Memory B cell (primary cell): ENCODE results near the gene DNAJB2.
A peak's percentile ranks its signal among the peaks of the same experiment; 100 is the strongest.

Source experiments
- ATAC-seq: fragments of 150-1000 bp; cut with Tn5 transposase; 2 replicates; pipeline ENCODE4 v1.10.0; 2021; ENCODE audit warnings: low read depth, mild to moderate bottlenecking, moderate library complexity
- DNase-seq, 2 donors: peaks; one replicate each; pipeline ENCODE4 v3.0.0; 2022; ENCODE audit warnings: low spot score in 2 of 2
- H3K27ac Mint-ChIP-seq: one replicate; pipeline ENCODE4 v1.8.0; 2022; ENCODE audit warnings: mild to moderate bottlenecking, moderate library complexity, mixed read lengths
- H3K27me3 Mint-ChIP-seq: one replicate; pipeline ENCODE4 v1.8.0; 2022; ENCODE audit warnings: mixed read lengths
- H3K36me3 Mint-ChIP-seq: one replicate; pipeline ENCODE4 v1.8.0; 2022; ENCODE audit warnings: mild to moderate bottlenecking, mixed read lengths
- H3K4me1 Mint-ChIP-seq: one replicate; pipeline ENCODE4 v1.8.0; 2022; ENCODE audit warnings: mixed read lengths
- H3K4me3 Mint-ChIP-seq: one replicate; pipeline ENCODE4 v1.8.0; 2022; ENCODE audit warnings: mild to moderate bottlenecking, moderate library complexity, mixed read lengths
- H3K9me3 Mint-ChIP-seq: one replicate; pipeline ENCODE4 v1.8.0; 2022; ENCODE audit warnings: mixed read lengths

Gene DNAJB2

DNA sequence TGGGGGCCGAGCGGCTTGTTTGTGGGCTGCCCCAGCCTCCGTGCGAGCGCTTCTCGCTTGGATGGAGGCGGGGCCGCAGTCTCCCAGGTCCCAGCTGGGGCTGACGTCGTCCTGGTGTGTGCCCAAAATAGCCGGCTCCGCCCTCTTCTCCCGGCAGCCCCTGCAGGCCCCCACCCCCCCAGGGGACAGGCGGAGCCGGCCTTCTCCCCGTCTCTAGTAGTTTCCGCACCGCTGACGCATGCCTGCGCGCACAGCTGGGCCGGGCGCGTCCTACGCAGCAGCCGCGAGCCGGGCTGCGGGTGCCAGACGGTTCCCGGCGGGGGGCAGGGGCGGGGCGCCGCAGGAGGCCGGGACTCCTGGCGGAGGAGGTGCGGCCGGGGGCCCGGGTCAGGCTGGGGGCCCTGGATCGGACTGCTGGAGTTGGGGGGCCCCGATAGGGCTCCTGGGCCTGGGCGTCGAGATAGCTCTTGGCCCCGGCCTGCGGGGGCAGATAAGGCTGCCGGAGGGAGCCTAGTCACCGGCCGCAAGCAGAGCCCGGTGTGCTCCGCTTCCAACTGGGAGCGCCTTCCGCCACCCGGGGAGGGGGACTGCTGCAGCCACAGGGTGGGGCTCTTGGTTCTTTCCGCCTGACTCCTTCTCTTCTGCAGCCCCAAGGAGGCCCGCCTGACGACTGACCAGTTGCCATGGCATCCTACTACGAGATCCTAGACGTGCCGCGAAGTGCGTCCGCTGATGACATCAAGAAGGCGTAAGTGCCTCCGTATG, at the start of gene DNAJB2:
Gene DNAJB2, plus strand, starts transcription at position 216 of the 765 bp plus-strand sequence. Its CDS starts 468 bp downstream, at position 684.
- DNase-seq, result peak; percentile 95 to 99
- H3K4me1 Mint-ChIP-seq, result peaks cover 36% of the 10 kb centered on the region
- H3K36me3 Mint-ChIP-seq, result peaks cover 14% of the 10 kb centered on the region
- peak within 1 kb of the TSS; percentile 97 for H3K27ac Mint-ChIP-seq
- peak within 1 kb of the TSS; percentile 94 for H3K4me3 Mint-ChIP-seq
- no peaks in the 10 kb centered on the region for H3K9me3 Mint-ChIP-seq
- H3K27me3 Mint-ChIP-seq, result no peaks in the 10 kb centered on the region
- peak; percentile 71 for ATAC-seq

DNA sequence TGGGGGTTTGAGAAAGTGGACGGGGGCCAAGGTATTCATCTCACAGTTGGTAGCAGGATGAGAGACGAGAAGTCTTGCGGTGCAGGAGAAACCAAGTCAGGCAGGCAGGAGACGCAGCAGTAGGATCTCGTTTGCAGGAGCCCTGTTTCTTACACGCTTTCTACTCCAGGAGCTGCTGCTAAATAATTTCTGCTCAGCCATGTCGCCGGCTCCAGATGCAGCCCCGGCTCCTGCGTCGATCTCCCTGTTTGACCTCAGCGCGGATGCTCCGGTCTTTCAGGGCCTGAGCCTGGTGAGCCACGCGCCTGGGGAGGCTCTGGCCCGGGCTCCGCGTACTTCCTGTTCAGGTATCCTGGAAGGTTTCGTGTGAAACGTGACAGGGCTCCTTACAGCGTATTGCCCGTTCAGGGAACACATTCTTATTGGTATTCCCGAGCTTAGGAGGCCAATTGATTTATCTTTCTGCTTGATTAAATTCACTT, 49.1 kb upstream of the DNAJB2 start:
- no peaks in the 10 kb centered on the region for H3K9me3 Mint-ChIP-seq
- DNase-seq, result no peak
- H3K4me1 Mint-ChIP-seq, result peaks cover 30% of the 10 kb centered on the region
- peaks cover 28% of the 10 kb centered on the region for H3K36me3 Mint-ChIP-seq
- H3K4me3 Mint-ChIP-seq, result peak overlapping the region; percentile 97
- peak overlapping the region; percentile 96 for H3K27ac Mint-ChIP-seq
- no peaks in the 10 kb centered on the region for H3K27me3 Mint-ChIP-seq
- ATAC-seq, result no peak

DNA sequence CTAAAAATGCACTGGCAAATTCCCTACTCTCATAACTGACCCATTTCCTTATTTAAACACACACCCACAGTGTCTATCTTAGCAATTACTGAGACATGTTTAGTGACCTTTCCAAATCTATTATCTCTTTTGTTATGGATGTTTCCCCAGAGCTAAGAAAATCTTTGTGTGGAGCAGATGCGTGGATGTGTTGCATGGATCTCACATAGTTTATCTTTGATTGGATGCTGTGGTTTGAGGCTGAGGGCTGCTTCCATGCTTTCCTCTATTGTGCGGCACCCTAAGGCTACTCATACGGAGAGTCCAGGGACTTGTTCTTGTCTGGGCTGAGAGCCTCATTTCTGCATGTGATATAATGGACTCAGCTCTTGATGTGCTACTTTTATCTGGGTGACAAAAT, 44.8 kb upstream of the DNAJB2 start:
- no peak for ATAC-seq
- Mint-ChIP-seq H3K4me3 (no peak overlapping the region), H3K36me3 (peaks cover 34% of the 10 kb centered on the region), H3K9me3 (no peaks in the 10 kb centered on the region), H3K27ac (no peak overlapping the region), H3K27me3 (no peaks in the 10 kb centered on the region), H3K4me1 (peaks cover 21% of the 10 kb centered on the region)
- no peak for DNase-seq

DNA sequence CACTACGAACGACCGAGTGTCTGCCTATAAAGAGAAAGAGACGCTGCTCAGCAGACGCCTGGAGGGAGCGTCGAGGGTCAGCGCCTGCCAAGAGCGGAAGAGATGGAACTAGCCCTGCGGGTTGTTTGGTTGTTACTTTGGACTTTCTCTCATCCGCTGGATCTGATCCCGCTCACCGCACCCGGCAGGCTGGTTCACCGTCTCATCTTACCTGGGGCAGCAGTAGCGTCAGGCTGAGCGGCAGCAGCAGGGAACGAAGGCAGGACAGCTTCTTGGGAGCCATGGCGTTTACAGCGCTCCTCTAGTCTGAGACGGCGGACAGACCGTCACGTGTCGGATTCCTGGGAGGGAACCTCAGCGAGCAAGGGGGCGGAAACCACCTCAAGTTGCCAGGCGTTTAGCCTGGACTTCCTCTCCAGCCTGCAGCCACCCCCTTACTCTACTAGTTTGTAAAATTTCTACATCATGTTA, 35.8 kb upstream of the DNAJB2 start:
- H3K4me1 Mint-ChIP-seq, result peaks cover 21% of the 10 kb centered on the region
- peak overlapping the region; percentile 28 for H3K4me3 Mint-ChIP-seq
- peaks cover 5% of the 10 kb centered on the region for H3K36me3 Mint-ChIP-seq
- no peaks in the 10 kb centered on the region for H3K27me3 Mint-ChIP-seq
- H3K27ac Mint-ChIP-seq, result no peak overlapping the region
- no peak for ATAC-seq
- H3K9me3 Mint-ChIP-seq, result no peaks in the 10 kb centered on the region
- no peak for DNase-seq

DNA sequence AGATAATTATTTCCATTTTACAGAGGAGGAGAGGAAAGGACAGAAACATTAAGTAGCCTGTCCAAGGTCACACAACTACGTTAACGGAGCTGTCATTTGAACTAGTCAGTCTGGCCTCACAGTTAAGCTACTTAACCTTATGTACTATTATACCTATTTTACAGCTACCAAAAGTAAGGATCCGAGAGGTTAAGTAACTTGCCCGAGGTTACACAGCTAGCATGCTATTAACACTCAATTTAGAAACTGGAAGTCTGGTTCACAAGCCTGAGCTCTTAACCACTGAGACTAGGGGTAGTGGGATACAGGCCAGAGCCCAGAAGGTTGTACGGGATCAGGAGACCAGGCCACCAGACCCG, 34.4 kb upstream of the DNAJB2 start:
- Mint-ChIP-seq H3K9me3 (no peaks in the 10 kb centered on the region), H3K27ac (peak overlapping the region; percentile 93), H3K36me3 (peaks cover 9% of the 10 kb centered on the region), H3K27me3 (no peaks in the 10 kb centered on the region), H3K4me3 (peak overlapping the region; percentile 88), H3K4me1 (peaks cover 32% of the 10 kb centered on the region)
- DNase-seq (no peak), ATAC-seq (no peak)

DNA sequence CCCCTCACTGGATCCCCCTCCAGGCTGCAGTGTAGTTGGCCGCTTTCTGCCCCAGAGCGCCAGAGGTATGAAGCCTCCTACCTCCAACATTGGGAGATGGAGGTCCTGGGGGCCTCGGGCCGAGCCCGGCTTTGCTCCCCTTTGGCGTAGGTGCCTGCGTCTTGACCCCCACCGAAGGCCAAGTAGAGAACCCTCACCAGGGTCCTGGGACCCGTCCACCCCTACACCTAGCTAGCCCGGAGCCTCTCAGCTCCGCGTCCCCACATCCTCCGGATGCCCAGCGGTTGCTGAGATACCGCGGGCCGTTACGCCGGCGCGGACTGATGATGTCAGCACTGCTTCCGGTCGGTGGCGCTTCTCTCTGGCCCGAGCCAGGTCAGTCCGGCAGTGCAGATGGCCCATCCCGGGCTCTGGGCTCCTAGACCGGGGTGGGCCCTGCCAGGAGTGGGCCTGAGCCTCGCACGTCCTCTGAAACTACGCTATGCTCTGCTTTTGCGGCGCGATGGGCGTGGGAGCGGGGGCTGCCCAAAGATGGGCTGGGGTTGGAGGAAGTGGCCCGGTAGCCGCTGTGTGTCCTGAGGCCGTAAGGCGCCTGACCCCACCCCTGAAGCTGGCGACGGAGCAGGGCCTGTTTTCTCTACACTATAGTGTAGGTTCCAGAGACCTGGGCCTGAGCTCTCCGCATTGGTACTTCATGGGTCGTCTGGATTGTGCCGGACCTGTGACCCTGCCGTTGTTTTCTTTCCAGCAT, 33.8 kb upstream of the DNAJB2 start, which contains the start of the genes GLB1L and STK16:
Gene GLB1L, minus strand, starts transcription at position 297 of the 751 bp plus-strand sequence. CDS start 1,871 bp downstream, outside the sequence.
Gene STK16, plus strand, starts transcription at position 332 of the 751 bp plus-strand sequence. CDS start 521 bp downstream, outside the sequence.
- ATAC-seq (peak; percentile 84), DNase-seq (peak; percentile 83 to 91)
- H3K4me1 Mint-ChIP-seq, result peaks cover 38% of the 10 kb centered on the region
- peak within 1 kb of the TSS; percentile 93 for H3K27ac Mint-ChIP-seq
- H3K9me3 Mint-ChIP-seq, result no peaks in the 10 kb centered on the region
- no peaks in the 10 kb centered on the region for H3K27me3 Mint-ChIP-seq
- peak within 1 kb of the TSS; percentile 88 for H3K4me3 Mint-ChIP-seq
- peaks cover 11% of the 10 kb centered on the region for H3K36me3 Mint-ChIP-seq

DNA sequence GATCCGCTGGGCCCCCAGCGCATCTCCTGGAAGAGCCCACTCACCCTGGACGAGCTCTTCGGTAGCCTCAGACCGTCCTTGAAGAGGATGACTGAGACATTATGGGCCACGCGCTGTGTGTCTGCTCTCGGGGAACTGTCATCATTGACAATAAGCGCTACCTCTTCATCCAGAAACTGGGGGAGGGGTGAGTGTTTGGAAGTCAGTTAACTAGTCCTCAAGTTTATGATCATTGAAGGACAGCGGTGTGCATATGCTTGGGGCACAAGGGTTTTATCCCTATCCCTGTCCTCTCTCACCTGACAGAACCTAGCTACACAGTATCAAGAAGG, 33.3 kb upstream of the DNAJB2 start:
- Mint-ChIP-seq H3K4me1 (peaks cover 43% of the 10 kb centered on the region), H3K27me3 (no peaks in the 10 kb centered on the region), H3K9me3 (no peaks in the 10 kb centered on the region), H3K4me3 (peak overlapping the region; percentile 88), H3K27ac (peak overlapping the region; percentile 93), H3K36me3 (peaks cover 14% of the 10 kb centered on the region)
- DNase-seq (no peak), ATAC-seq (no peak)

DNA sequence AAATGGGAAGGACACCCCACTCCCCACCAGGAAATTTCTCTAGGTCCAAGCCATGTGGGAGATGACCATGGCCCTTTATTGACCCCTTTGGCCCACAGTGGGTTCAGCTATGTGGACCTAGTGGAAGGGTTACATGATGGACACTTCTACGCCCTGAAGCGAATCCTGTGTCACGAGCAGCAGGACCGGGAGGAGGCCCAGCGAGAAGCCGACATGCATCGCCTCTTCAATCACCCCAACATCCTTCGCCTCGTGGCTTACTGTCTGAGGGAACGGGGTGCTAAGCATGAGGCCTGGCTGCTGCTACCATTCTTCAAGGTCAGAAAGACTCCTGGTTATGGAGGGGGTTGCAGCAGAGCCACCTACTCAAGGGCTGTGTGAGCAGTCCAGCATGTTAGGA, 32.6 kb upstream of the DNAJB2 start:
- Mint-ChIP-seq H3K27me3 (no peaks in the 10 kb centered on the region), H3K36me3 (peaks cover 18% of the 10 kb centered on the region), H3K27ac (peak overlapping the region; percentile 93), H3K4me1 (peaks cover 50% of the 10 kb centered on the region), H3K9me3 (no peaks in the 10 kb centered on the region), H3K4me3 (peak overlapping the region; percentile 41)
- no peak for DNase-seq
- no peak for ATAC-seq

DNA sequence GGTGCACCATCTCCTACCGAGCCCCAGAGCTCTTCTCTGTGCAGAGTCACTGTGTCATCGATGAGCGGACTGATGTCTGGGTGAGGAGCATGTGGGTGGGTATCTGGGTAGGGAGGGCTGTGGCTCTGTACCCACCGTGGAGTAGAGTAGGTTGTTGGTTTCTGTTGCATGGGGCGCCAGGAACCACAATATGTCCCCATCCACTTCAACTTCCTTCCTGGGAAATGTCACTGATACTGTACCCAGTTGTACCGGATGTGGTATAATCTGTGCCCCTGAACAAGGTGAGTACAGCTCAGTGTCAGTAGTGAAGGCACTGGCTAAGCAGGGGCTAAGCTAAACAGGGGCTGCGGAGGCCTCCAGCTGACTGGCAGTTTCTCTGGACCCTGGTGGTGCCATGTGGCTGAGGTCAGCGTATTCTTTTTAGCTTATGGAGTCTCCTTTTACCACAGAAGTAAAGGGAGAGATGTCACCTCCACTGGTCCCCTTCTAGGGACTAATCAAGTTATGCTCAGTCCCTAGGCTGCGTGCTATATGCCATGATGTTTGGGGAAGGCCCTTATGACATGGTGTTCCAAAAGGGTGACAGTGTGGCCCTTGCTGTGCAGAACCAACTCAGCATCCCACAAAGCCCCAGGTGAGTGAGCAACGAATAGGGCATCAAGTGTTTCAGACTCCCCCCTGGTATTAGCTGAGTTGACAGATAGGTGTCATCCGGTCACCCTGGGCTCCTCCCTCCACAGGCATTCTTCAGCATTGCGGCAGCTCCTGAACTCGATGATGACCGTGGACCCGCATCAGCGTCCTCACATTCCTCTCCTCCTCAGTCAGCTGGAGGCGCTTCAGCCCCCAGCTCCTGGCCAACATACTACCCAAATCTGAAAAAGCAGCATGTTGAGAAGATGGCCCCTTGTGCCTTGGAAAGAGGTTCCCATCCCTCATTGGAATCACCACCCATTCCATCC, 31.2 kb upstream of the DNAJB2 start:
- DNase-seq (no peak), ATAC-seq (peak; percentile 48)
- peaks cover 59% of the 10 kb centered on the region for H3K4me1 Mint-ChIP-seq
- H3K36me3 Mint-ChIP-seq, result peaks cover 22% of the 10 kb centered on the region
- H3K27me3 Mint-ChIP-seq, result no peaks in the 10 kb centered on the region
- H3K27ac Mint-ChIP-seq, result peak overlapping the region; percentile 85
- no peaks in the 10 kb centered on the region for H3K9me3 Mint-ChIP-seq
- H3K4me3 Mint-ChIP-seq, result peak overlapping the region; percentile 82

DNA sequence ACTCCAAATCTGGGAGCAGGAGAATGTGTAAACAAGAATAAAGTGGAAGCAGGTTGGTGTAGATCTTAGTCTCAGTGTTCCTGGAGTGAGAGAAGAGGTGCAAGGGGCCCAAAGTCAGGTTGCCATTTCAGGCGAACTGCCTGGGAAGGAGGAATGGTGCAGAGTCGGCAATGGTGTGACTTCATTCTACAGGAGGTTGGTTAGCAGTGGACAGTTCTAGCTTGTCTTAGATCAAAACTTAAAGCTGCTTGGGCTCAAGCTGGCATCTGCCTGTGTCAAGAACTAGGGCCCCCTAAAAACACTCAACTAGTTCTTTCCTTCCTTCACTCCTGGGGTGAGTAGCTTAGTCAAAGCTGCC, 30.3 kb upstream of the DNAJB2 start:
- H3K4me1 Mint-ChIP-seq, result peaks cover 59% of the 10 kb centered on the region
- no peaks in the 10 kb centered on the region for H3K27me3 Mint-ChIP-seq
- H3K9me3 Mint-ChIP-seq, result no peaks in the 10 kb centered on the region
- peak overlapping the region; percentile 82 for H3K4me3 Mint-ChIP-seq
- peaks cover 22% of the 10 kb centered on the region for H3K36me3 Mint-ChIP-seq
- no peak for ATAC-seq
- no peak for DNase-seq
- H3K27ac Mint-ChIP-seq, result peak overlapping the region; percentile 85

DNA sequence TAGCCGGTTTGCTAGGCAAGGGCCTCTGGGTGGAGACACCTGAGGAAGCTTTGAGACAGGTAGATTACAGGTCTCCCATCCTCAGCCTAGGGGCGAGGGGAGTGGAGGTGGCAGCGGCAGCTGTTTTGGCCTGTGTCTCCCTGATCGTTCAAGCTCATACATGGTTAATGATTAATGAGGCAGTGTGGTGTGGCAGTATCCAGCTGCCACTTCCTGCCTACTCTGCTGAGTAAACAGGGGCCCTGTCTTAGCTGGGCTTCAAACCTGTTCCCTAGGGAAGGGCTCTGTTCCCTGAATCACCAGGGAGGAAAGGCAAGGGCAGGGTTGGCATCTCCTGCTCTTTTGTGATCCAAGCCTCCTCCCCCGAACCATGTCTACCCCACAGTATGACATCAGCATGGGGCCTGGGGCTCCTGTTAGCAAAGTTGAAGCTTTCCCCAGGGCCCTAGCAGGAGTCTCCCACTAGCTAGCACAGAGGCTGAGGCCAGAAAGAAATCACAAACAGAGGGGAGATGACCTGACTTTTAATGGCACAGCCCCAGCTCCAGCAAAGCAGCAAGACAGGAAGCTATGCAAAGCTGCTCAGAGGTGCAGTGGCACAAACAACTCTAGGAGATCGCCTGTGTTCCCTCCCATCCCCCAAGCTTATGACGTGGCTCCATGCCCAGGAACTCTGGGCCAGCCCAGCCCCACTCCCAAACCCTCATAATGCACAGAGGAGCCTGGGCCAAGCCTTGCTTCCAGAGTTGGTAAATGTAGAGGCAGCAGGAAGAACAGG, 29.8 kb upstream of the DNAJB2 start:
- Mint-ChIP-seq H3K27ac (peak overlapping the region; percentile 85), H3K9me3 (no peaks in the 10 kb centered on the region), H3K27me3 (no peaks in the 10 kb centered on the region), H3K4me3 (peak overlapping the region; percentile 82), H3K4me1 (peaks cover 59% of the 10 kb centered on the region), H3K36me3 (peaks cover 22% of the 10 kb centered on the region)
- ATAC-seq (peak; percentile 8), DNase-seq (no peak)

DNA sequence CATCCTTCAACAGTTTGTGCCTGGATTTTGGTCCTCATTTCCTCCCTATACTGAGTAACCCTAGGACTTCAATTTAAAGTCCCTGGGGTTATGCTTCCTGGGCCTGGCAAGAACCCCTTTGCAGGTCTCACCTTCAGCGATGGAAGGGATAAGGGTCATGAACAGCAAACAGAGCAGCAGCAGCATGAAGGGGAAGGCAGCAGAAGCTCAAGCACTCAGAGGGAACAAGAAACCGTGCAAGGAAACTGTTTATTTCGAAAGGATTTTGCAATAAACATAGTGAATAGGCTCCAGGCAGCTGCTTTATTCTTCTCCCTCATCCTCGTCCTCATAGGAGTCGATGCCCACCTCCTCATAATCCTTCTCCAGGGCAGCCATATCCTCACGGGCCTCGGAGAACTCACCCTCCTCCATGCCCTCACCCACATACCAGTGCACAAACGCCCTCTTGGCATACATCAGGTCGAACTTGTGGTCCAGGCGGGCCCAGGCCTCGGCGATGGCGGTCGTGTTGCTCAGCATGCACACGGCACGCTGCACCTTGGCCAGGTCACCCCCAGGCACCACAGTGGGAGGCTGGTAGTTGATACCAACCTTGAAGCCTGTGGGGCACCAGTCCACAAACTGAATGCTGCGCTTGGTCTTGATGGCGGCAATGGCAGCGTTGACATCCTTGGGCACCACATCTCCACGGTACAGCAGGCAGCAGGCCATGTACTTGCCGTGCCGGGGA, 29.0 kb upstream of the DNAJB2 start:
- Mint-ChIP-seq H3K36me3 (peaks cover 22% of the 10 kb centered on the region), H3K27ac (peak overlapping the region; percentile 85)

More for the DNA sequence above, 29.0 kb upstream of the DNAJB2 start:
- H3K4me3 Mint-ChIP-seq, result peak overlapping the region; percentile 82
- ATAC-seq, result no peak
- H3K4me1 Mint-ChIP-seq, result peaks cover 63% of the 10 kb centered on the region
- DNase-seq, result no peak
- no peaks in the 10 kb centered on the region for H3K27me3 Mint-ChIP-seq
- H3K9me3 Mint-ChIP-seq, result no peaks in the 10 kb centered on the region
